Islet of Langerhans (tissue), 1 donor: ENCODE measurements around the gene MECR.
A peak's percentile ranks its signal among the peaks of the same experiment; 100 is the strongest.
"Not testable (repeated sequence)": the region's sequence is repeated elsewhere in the genome, so short reads cannot be mapped to it uniquely, and the experiment has no call there.

Source experiments
- FAIRE-seq: peaks from one replicate; lab custom pipeline; 2011; peaks lifted over from hg19 to GRCh38; lab: Jason Lieb, UNC

The MECR gene

GRCh38 chr1:29234881-29235280 lies 4.1 kb upstream of the MECR start:
- not testable (repeated sequence) for FAIRE-seq

DNA sequence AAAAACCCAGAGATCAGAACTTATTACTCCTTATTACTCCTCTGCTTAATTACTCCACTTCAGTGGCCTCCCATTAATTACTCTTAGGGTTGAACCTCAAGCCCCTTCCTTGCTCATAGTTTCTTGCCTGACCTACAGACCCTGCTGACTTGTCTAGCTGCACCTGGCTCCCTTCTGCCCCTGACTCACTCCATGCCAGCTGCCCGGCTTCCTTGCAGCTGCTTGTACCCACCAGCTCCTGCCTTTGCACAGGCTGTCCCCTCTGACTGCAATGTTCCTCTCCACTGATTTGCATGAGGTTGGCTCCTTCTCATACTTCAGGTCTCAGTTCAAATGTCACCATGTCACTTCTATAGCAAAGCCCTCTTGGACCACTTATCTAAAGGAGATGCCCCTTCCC lies 3.7 kb upstream of the MECR start:
- no peak for FAIRE-seq

GRCh38 chr1:29233693-29234092 lies 3.0 kb upstream of the MECR start:
- FAIRE-seq, result no peak

DNA sequence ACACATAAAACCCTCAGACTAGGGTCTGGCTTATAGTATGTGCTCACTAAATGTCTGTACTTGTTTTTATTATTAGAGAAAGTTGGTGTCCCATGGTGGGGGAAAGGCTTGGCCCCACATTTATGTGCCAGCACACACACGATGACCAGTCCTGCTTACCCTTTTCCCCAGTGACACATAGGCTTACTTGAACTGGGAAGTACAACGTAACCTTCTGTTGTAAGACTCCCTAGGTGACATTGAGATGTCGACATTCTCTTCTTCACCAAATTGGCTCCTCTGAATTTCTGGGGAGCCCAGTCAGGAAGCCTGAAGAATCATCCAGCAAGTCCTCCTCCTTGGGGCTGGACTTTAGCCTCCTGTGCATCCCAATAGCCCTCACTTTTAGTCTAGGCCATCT lies 1.7 kb upstream of the MECR start:
- FAIRE-seq, result no peak

DNA sequence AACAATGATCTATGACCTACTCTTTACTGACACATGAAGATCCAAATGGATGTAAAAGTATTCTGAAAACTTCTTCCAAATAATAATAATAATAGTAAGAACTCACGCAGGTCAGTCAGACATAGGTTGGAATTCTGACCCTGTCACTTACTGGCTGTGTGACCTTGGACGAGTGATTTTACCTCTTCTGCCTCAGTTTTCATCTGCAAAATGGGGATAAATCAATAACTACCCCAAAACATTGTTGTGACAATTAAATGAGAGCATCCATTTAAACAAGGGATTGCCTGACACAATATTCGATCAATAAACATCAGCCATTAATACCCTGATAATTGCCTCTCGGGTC lies 556 bp downstream of the MECR start:
- no peak for FAIRE-seq

DNA sequence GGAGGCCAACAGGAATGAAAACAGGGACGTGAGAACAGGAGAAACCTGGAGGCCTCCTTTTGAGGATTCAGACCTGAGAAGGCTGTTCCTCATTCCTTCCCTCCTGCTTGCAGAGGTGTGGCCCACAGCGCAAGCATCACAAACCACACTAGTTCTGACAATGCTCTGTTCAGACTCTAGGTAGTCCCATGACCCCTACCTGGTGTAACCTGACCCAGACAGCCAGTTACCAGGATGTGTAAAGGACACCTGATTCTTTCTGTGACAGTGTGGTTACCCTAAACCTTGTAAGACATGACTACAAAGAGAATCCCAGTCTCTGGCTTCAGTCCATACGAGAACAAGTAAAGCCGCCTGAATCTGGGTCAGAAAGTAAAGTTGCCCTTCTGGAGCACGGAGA lies 3.2 kb downstream of the MECR start:
- FAIRE-seq, result no peak

- FAIRE-seq, result no peak
Observed at GRCh38 chr1:29225361-29225760, 5.4 kb downstream of the MECR start.

GRCh38 chr1:29224356-29224837 lies 6.3 kb downstream of the MECR start:
- FAIRE-seq, result no peak

GRCh38 chr1:29223521-29223920 lies 7.2 kb downstream of the MECR start:
- FAIRE-seq, result no peak

- no peak for FAIRE-seq
Observed at GRCh38 chr1:29222686-29223085, 8.0 kb downstream of the MECR start.

DNA sequence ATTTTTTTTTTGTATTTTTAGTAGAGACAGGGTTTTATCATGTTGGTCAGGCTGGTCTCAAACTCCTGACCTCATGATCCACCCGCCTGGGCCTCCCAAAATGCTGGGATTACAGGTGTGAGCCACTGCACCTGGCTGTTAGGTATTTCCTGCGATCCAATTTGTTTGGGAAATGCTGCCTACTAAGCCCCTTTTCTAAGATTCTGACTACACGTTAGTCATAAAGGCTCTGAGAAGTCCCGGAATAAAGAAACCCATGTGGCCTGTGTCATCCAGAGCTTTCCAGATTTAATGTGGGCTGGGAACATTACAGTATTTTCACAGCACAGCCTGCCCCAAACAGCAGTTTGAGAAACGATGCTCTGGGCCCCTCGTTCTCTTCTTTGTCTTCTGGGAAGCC lies 8.5 kb downstream of the MECR start:
- FAIRE-seq, result not testable (repeated sequence)

DNA sequence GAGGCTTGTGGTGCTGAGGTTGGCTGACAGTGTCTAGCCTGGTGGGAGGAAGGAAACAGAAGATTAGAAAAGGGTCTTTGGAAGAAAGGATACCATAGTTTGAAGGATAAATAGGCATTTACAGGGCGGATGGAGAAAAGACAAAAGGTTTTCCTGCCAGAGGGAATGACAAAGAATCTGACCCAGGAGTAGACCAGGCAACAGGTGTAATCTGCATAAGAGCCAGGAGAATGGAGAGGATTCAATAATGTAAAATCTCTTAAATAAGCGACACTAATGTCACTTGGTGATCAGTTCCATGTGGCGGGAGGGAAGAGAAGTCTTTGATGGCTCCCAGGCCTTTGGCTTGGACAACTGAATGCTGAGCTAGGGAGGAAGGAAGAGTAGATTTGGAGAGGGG lies 9.4 kb downstream of the MECR start:
- no peak for FAIRE-seq

DNA sequence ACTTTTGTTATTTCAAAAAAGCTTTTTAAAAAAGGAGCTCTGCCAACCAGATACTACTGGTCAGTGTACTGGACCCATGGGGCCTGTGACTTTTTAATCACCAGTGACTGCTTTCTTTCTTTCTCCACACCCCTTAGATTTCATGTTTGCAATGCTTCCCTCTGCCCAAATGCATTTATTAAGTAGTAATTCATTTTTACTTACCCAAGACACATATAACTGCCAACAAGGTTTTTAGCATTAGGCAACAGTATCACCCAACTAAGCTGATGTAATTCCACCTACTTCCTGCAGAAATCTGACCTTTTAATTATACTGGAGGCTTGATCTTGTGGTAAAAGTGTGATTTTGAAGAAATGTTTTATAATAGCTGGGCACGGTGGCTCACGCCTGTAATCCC lies 12.5 kb downstream of the MECR start:
- no peak for FAIRE-seq

DNA sequence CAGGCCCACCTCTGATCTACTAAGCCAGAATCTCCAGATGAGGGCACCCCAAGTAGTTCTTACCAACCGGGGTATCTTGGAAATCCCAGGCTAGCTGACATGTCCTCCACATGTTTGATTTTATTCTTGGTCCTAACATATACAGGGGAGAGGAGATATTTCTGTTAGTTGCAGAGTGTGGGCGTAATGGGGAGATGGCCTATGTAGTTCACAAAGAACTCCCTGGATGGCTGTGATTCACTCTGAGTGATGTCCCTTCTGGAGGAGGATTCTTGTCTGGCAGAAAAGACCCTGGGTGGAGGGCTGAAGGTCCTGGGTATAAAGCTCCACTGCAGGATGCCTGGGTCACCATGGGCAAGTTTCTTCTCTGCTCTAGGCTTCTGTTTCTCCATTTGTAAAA lies 13.1 kb downstream of the MECR start:
- FAIRE-seq, result no peak

DNA sequence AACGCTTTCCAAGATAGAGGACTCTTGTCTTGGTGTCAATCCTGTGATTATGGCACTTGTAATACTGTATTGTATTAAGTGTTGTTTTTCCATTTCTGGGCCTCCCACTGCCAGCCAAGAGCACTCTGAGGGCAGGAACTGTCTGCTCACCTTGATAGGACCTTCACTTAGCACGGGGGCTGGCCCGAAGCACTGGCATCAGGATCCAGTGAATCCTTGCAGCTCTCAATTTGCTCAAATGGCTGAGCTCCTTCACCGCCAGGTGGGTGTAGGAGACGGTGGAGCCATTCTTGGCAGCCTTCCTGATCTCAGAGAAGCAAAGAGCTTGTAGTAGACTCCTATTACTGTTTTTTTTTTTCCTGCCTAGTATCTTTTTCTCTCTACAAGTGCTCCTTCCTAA lies 17.7 kb downstream of the MECR start:
- no peak for FAIRE-seq

- no peak for FAIRE-seq
Observed at GRCh38 chr1:29211086-29212030, 19.4 kb downstream of the MECR start.

GRCh38 chr1:29210278-29211085 lies 20.3 kb downstream of the MECR start:
- FAIRE-seq, result no peak

GRCh38 chr1:29209173-29209572 lies 21.6 kb downstream of the MECR start:
- FAIRE-seq, result no peak

DNA sequence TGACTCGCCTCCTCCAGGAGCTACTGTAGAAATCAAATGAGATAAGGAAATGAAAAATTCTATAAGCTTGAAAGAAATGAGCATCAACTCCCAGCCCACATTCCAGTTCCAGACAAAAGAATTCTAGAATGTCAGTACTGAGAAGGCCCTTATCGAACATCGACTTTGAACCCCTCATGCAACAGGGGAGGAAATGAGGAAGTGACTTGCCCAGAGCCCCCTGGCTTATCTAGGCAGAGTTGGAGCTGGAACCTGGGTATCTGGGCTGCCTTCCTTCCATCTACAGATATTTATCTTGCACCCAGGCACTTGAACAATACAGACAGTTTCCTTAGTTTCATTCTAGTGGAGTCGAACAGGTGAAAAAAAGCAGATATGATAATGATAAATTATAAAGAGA lies 22.3 kb downstream of the MECR start:
- no peak for FAIRE-seq

DNA sequence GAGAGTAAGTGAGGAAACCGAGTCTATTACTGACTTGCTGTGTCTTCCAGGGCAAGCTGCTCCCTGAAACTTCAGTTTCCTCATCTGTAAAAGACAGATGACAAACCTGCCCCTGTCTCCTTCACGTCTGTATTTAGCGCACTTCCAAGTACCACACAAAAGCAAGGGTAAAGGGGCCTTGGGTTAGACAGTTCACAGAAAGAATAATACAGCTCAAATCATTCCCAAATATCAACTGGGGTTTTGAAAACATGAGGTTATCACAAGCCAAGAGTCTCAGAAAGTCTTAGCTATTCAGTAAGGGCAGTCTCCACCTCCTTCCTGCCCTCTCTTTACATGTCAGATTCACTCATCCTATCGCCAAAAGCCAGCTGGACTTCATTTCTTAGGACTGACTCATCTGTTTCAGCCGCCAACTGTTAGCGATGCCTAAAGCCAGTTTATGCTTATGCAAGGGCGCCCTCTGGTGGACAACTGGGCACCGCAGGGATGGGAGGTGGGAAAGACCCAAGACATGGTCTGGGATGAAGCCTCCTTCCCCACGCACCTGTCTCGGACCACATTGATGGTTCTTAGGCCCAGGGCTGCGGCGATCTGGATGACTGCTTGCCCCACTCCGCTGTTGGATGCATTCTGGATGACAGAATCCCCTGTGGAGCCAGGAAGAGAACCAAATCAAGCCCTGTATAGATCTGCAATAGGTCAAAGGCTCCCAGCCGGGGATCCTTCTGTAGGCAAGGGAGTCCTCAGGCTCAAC lies 28.0 kb downstream of the MECR start:
- peak; percentile 99 for FAIRE-seq

- no peak for FAIRE-seq
Observed at GRCh38 chr1:29202053-29202452, 28.7 kb downstream of the MECR start.

DNA sequence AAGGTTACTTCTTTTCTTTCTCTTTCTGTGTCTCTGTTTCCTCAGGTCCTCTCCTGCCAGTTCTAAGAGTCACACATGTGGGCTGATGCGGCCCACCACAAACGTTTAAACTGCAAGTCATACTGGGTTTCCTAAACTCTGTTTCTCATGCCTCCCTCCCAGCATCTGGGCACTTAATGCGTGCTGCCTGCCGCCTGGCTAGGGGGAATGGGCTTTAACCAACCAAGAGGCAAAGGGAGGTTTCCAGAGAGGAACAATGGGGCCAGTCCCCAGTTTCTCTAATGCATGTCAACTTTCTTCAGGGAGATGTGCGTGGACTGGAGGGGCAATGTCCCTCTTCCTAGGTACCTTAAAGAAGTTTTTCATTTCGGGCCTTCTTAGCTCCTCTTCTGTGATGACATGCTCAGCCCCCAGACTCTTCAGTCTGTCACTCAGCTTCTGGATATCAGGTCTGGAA lies 29.1 kb downstream of the MECR start:
- FAIRE-seq, result no peak
